GM06990 (cell line): ENCODE results near the gene KDM5A.

Experiments used
- DNase-seq: peaks from one replicate; pipeline ENCODE4 v3.0.0-alpha.2; 2011; ENCODE audit not compliant: insufficient read length; ENCODE audit errors: extremely low read depth
- H3K27me3 ChIP-seq: replicated peaks from 2 replicates; pipeline ENCODE4 v1.6.0; 2011; ENCODE audit warnings: low read length; ENCODE audit not compliant: control insufficient read depth, insufficient read depth
- H3K36me3 ChIP-seq: 2 replicates; pipeline ENCODE4 v1.5.1; 2011; ENCODE audit warnings: low read length; ENCODE audit not compliant: control insufficient read depth, insufficient read depth
- H3K4me3 ChIP-seq: replicated peaks from 2 replicates; pipeline ENCODE4 v1.5.1; 2011; ENCODE audit warnings: low read depth, mild to moderate bottlenecking, control low read depth, low read length
- TF ChIP-seq, protein P1 (sequence below): IDR thresholded peaks from 2 replicates; pipeline ENCODE4 v1.5.1; 2011; ENCODE audit warnings: low read length, control low read depth, mild to moderate bottlenecking, inconsistent platforms; ENCODE audit not compliant: insufficient read depth, poor library complexity, severe bottlenecking

The KDM5A gene

GRCh38 chr12:337039-337438 lies 52.1 kb downstream of the KDM5A start:
- H3K36me3 ChIP-seq: peaks cover 5% of the 10 kb centered on the region
- no peak for DNase-seq
- no peaks in the 10 kb centered on the region for H3K27me3 ChIP-seq
- TF ChIP-seq, protein P1, sequence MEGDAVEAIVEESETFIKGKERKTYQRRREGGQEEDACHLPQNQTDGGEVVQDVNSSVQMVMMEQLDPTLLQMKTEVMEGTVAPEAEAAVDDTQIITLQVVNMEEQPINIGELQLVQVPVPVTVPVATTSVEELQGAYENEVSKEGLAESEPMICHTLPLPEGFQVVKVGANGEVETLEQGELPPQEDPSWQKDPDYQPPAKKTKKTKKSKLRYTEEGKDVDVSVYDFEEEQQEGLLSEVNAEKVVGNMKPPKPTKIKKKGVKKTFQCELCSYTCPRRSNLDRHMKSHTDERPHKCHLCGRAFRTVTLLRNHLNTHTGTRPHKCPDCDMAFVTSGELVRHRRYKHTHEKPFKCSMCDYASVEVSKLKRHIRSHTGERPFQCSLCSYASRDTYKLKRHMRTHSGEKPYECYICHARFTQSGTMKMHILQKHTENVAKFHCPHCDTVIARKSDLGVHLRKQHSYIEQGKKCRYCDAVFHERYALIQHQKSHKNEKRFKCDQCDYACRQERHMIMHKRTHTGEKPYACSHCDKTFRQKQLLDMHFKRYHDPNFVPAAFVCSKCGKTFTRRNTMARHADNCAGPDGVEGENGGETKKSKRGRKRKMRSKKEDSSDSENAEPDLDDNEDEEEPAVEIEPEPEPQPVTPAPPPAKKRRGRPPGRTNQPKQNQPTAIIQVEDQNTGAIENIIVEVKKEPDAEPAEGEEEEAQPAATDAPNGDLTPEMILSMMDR: no peak
- no peak overlapping the region for H3K4me3 ChIP-seq

- no peaks in the 10 kb centered on the region for H3K27me3 ChIP-seq
- TF ChIP-seq, protein P1: no peak
- H3K4me3 ChIP-seq: no peak overlapping the region
- DNase-seq: no peak
- H3K36me3 ChIP-seq: peaks cover 4% of the 10 kb centered on the region
These were observed 55.0 kb downstream of the KDM5A start for GRCh38 chr12:334125-334524.

GRCh38 chr12:332581-333205 lies 56.4 kb downstream of the KDM5A start:
- TF ChIP-seq, protein P1: no peak
- DNase-seq: no peak
- H3K27me3 ChIP-seq: no peaks in the 10 kb centered on the region
- H3K36me3 ChIP-seq: peaks cover 4% of the 10 kb centered on the region
- no peak overlapping the region for H3K4me3 ChIP-seq

- Histone ChIP-seq H3K4me3 (no peak overlapping the region), H3K36me3 (peaks cover 2% of the 10 kb centered on the region)
- TF ChIP-seq, protein P1: no peak
These were observed 57.8 kb downstream of the KDM5A start for GRCh38 chr12:331287-331686.

DNA sequence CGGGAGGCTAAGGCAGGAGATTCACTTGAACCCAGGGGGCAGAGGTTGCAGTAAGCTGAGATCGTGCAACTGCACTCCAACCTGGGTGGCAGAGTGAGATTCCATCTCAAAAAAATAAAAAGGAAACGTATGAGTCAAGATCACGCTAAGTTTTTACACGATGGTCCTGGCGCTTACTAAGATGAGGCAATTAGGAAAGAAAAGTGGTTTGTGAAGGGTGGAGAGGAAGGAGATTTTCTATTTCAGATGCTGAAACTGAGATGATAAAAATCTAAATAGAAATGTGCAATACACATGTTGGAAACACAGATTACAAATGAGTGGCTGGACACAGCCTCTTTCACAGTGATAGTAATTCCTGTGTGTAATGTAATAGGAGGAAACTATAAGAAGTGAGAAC lies 63.2 kb downstream of the KDM5A start:
- TF ChIP-seq, protein P1: no peak
- H3K27me3 ChIP-seq: no peaks in the 10 kb centered on the region
- DNase-seq: no peak
- H3K4me3 ChIP-seq: no peak overlapping the region
- H3K36me3 ChIP-seq: peaks cover under 1% of the 10 kb centered on the region

More at GRCh38 chr12:331287-331686, 57.8 kb downstream of the KDM5A start:
- no peaks in the 10 kb centered on the region for H3K27me3 ChIP-seq
- DNase-seq: no peak

DNA sequence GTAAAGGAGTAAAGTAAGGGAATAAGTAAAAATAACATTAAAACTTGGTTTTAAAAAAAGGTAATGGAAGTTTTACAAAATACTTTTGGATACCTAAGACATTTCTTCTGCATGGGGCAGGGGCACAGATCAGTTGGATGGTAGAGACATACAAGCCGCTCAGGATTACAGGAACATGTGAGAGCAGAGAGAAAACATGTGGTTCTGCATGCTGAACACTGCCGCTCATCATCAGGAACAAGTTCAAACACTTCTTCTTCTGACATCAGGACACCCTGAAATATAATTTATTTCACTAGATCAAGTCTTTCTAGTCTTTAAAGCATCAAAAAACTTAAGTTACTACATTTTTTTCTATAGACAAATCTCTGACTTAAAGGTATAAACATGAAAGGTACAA lies 65.6 kb downstream of the KDM5A start:
- Histone ChIP-seq H3K36me3 (peaks cover 6% of the 10 kb centered on the region), H3K4me3 (no peak overlapping the region), H3K27me3 (no peaks in the 10 kb centered on the region)
- DNase-seq: no peak
- TF ChIP-seq, protein P1: no peak
